ENCODE data around the gene CCDC69.

- TF ChIP-seq CTCF (IDR thresholded peaks at IDR 0.05) (no peak), EZH2phosphoT487 (IDR thresholded peaks at IDR 0.05) (no peak)
Measured at GRCh38 chr5:151139015-151139414, 84.9 kb downstream of the CCDC69 start.

Data from neural progenitor cell (in vitro differentiated cells).